ENCODE data around the gene BLZF1.
A peak's percentile ranks its signal among the peaks of the same experiment; 100 is the strongest.
"Not testable (repeated sequence)": the region's sequence is repeated elsewhere in the genome, so short reads cannot be mapped to it uniquely, and the experiment has no call there.

The BLZF1 gene

DNA sequence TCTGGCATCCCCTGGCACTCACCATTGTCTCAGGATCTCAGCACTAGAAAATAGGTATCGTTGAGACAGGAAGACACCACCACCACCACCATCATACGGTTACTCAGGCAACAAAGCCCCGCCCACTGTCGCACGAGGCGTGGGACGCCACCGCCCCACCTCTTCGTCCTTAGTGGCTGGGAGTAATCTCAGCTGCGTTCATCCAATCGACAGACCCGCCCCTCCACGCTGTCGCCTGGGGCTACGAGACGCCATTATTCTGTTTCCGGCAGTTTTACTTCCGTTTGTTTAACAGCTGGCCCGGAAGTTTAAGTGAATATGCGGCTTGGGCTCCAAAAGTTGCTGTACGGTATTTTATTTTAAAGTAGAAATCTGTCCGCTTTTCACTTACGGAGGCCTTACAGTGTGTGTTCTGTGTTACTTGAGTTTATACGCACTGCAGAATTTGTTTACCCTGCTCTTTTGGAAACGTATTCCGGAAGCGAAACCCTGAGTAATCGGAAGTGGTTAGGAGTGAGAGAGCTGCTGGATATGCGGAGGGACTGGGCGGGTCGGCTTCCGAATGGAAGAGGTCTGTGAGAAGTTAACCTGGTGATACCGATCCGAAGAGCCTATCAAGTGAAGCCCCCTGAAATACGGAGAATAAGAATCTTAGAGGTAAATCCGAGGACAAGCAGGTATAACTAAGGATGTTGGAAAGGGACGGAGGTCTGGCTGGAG lies at the start of gene BLZF1, which contains the start of gene NME7:
Gene BLZF1 (plus strand): TSS at position 510 of the 720 bp plus-strand sequence. CDS start 1,328 bp downstream, outside the sequence.
Gene NME7 (minus strand): TSS at position 112 of the 720 bp plus-strand sequence. CDS start 87 bp downstream, at position 25.
- Mint-ChIP-seq H3K4me3 (no peak within 1 kb of the TSS), H3K27ac (peak within 1 kb of the TSS; percentile 70)
- DNase-seq (ENCODE audit: low spot score): peak; percentile 99

DNA sequence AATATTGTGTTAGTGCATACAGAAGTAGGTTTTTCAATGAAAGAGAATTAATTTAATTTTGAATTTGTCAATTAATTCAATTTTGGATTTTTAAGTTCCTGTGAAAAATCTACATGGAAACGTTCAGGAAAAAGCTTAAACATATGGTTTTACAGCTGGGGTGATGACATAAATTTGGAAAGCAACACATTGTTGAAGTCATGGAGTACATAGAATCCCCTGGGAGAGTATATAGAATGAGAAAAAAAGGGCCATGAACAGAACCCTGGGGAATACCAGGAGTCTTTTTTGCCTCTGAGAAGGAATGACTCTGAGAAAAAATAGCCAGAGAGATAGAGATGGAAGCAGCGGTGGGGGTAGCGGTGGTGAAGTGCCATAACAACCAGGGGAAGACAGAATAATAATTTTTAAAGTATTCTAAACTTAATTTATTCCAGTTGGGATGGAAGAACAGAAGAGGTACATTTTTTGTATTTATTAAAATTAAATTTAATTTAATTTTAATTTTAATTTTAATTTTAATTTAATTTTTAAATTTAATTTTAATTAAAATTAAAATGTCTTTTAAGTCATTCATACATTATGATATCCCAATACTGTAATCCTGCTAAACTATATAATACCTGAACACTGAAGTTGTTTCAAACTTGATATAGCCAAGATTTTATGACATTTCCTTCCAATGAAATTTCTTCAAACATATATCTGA lies 49.3 kb upstream of the BLZF1 start:
- H3K27me3 Mint-ChIP-seq (ENCODE audit: low read depth): no peaks in the 10 kb centered on the region
- DNase-seq (ENCODE audit: low spot score): no peak
- no peak overlapping the region for H3K4me3 Mint-ChIP-seq
- H3K4me1 Mint-ChIP-seq (ENCODE audit: low read depth): peaks cover 7% of the 10 kb centered on the region
- no peak overlapping the region for H3K27ac Mint-ChIP-seq
- H3K9me3 Mint-ChIP-seq: no peaks in the 10 kb centered on the region
- H3K36me3 Mint-ChIP-seq (ENCODE audit: low read depth): peaks cover 5% of the 10 kb centered on the region

More for the DNA sequence above, at the start of gene BLZF1, which contains the start of gene NME7:
- Mint-ChIP-seq H3K9me3 (no peaks in the 10 kb centered on the region), H3K4me1 (ENCODE audit: low read depth) (peaks cover 27% of the 10 kb centered on the region), H3K36me3 (ENCODE audit: low read depth) (peaks cover 23% of the 10 kb centered on the region), H3K27me3 (ENCODE audit: low read depth) (no peaks in the 10 kb centered on the region)

DNA sequence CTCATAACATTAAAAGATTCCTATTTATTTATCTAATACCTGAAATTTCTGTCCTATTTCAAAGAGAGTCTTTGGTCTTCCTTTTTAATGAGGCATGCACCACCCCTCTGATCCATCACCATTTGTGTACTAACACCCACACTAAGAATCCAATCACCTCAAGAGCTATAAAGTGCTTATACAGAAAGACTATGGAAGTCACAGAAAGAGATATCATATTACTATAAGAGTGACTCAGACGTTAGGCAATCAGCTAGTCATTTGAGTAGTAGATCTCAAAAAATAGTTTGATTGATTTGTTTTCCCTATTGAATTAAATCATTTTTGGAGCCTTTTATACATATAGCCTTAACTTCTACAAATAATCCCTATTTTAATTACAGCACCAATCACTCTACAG lies 46.5 kb upstream of the BLZF1 start:
- Mint-ChIP-seq H3K36me3 (ENCODE audit: low read depth) (peaks cover 6% of the 10 kb centered on the region), H3K9me3 (no peaks in the 10 kb centered on the region), H3K4me3 (no peak overlapping the region), H3K27me3 (ENCODE audit: low read depth) (no peaks in the 10 kb centered on the region), H3K27ac (no peak overlapping the region), H3K4me1 (ENCODE audit: low read depth) (no peaks in the 10 kb centered on the region)
- DNase-seq (ENCODE audit: low spot score): no peak

DNA sequence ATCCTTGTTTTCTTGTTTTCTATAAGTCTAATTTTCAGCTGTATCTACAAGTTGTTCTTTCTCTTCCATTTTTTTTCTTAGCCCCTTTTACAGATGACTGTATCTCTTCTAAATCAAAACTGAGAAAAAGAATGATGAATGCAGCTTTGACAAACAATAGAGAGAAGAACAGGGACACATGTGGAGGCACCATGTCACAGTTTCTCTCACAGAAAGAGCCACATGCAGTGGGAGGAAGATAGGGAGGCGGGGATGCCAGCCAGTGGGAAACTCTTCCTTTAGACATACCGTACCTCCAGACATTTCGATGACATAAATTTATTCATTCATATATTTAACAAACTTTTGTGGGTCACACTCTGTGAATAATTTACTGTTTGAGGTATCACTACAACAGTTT lies 45.9 kb upstream of the BLZF1 start:
- Mint-ChIP-seq H3K27me3 (ENCODE audit: low read depth) (no peaks in the 10 kb centered on the region), H3K9me3 (no peaks in the 10 kb centered on the region), H3K4me1 (ENCODE audit: low read depth) (peaks cover 6% of the 10 kb centered on the region), H3K27ac (no peak overlapping the region), H3K36me3 (ENCODE audit: low read depth) (peaks cover 6% of the 10 kb centered on the region), H3K4me3 (no peak overlapping the region)
- no peak for DNase-seq (ENCODE audit: low spot score)

GRCh38 chr1:169325117-169325516 lies 42.9 kb upstream of the BLZF1 start:
- Mint-ChIP-seq H3K4me1 (ENCODE audit: low read depth) (peaks cover 10% of the 10 kb centered on the region), H3K9me3 (peaks cover 14% of the 10 kb centered on the region), H3K36me3 (ENCODE audit: low read depth) (peaks cover 15% of the 10 kb centered on the region), H3K4me3 (no peak overlapping the region), H3K27me3 (ENCODE audit: low read depth) (no peaks in the 10 kb centered on the region), H3K27ac (no peak overlapping the region)
- DNase-seq (ENCODE audit: low spot score): no peak

DNA sequence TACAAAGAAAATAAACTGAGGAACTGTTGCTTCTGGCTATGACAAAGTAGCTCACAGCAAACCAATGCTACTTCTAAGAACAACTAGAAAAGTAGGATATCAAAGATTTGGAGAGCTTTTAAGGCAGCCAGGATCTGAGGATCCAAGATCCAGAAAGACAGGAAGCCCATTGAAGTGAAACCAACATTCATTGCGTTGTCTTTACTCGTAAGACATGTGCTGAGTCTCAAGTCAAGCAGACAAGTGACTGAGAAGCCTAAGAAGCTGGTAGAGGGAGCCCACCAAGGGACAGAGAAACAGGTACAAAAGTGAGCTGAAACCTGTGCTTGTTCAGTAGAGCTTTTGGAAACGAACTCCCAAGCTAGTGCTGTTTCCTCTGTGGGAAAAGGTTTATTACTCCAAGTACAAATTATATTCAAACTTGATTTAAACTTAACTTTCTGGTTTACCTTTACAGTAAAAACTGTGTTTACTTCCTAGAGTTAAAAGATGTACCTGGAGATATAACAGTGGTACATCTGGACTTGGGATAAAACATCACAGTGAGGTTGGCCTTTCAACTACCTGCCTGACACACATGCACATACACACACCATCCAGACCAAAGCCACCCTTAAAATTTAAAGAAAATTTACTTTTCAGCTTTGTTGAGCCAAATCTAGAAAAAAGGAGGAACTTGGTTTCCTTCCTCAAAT lies 41.6 kb upstream of the BLZF1 start:
- Mint-ChIP-seq H3K27me3 (ENCODE audit: low read depth) (no peaks in the 10 kb centered on the region), H3K27ac (no peak overlapping the region), H3K36me3 (ENCODE audit: low read depth) (peaks cover 22% of the 10 kb centered on the region), H3K4me1 (ENCODE audit: low read depth) (peaks cover 10% of the 10 kb centered on the region), H3K9me3 (peaks cover 22% of the 10 kb centered on the region), H3K4me3 (no peak overlapping the region)
- DNase-seq (ENCODE audit: low spot score): no peak

DNA sequence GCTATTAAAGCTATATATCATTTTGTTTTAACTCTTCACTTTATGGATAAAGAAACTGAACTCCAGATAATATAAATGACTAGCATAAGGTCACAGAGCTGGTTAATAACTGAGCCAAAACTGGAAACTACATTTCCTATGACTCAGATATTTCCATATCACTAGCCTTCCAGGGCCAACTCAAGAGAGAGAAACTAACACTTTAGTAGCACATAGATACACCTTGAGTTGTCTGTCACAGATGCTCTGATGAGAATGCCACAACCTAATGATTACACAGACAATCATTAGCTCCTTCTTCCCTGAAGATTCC lies 41.1 kb upstream of the BLZF1 start:
- no peak overlapping the region for H3K27ac Mint-ChIP-seq
- peaks cover 22% of the 10 kb centered on the region for H3K36me3 Mint-ChIP-seq (ENCODE audit: low read depth)
- H3K4me3 Mint-ChIP-seq: no peak overlapping the region
- no peaks in the 10 kb centered on the region for H3K27me3 Mint-ChIP-seq (ENCODE audit: low read depth)
- H3K4me1 Mint-ChIP-seq (ENCODE audit: low read depth): peaks cover 10% of the 10 kb centered on the region
- peaks cover 27% of the 10 kb centered on the region for H3K9me3 Mint-ChIP-seq
- no peak for DNase-seq (ENCODE audit: low spot score)

GRCh38 chr1:169327875-169328274 lies 40.1 kb upstream of the BLZF1 start:
- no peak overlapping the region for H3K27ac Mint-ChIP-seq
- H3K27me3 Mint-ChIP-seq (ENCODE audit: low read depth): no peaks in the 10 kb centered on the region
- H3K4me1 Mint-ChIP-seq (ENCODE audit: low read depth): peaks cover 10% of the 10 kb centered on the region
- DNase-seq (ENCODE audit: low spot score): no peak
- H3K9me3 Mint-ChIP-seq: peaks cover 32% of the 10 kb centered on the region
- H3K36me3 Mint-ChIP-seq (ENCODE audit: low read depth): peaks cover 25% of the 10 kb centered on the region
- H3K4me3 Mint-ChIP-seq: no peak overlapping the region

DNA sequence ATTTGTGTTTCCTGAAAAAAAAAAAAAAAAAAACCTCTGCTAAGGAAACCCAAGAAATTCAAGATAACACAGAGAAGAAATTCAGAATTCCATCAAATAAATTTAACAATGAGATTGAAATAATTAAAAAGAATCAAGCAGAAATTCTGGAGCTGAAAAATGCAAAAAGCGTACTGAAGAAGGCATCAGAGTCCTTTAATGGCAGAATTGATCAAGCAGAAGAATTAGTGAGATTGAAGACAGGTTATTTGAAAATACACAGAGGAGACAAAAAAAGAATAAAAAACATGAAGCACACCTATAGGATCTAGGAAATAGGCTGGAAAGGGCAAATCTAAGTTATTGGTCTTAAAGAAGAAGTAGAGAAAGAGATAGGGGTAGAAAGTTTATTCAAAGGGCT lies 38.6 kb upstream of the BLZF1 start:
- H3K4me3 Mint-ChIP-seq: no peak overlapping the region
- peaks cover 29% of the 10 kb centered on the region for H3K36me3 Mint-ChIP-seq (ENCODE audit: low read depth)
- H3K27ac Mint-ChIP-seq: no peak overlapping the region
- no peaks in the 10 kb centered on the region for H3K27me3 Mint-ChIP-seq (ENCODE audit: low read depth)
- DNase-seq (ENCODE audit: low spot score): no peak
- H3K4me1 Mint-ChIP-seq (ENCODE audit: low read depth): peaks cover 11% of the 10 kb centered on the region
- H3K9me3 Mint-ChIP-seq: peaks cover 38% of the 10 kb centered on the region

DNA sequence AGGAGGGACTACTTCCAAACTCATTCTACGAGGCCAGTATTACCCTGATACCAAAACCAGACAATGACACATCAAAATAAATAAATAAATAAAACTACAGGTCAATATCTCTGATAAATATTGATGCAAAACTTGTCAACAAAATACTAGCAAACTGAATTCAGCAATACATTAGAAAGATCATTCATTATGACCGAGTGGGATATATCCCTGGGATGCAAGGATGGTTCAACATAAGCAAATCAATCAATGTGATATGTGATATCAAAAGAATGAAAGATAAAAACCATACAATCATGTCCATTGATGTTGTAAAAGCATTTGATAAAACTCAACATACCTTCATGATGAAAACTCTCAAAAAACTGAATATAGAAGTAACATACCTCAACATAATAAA lies 37.1 kb upstream of the BLZF1 start:
- DNase-seq (ENCODE audit: low spot score): no peak
- no peak overlapping the region for H3K4me3 Mint-ChIP-seq
- H3K4me1 Mint-ChIP-seq (ENCODE audit: low read depth): peaks cover 12% of the 10 kb centered on the region
- no peak overlapping the region for H3K27ac Mint-ChIP-seq
- H3K27me3 Mint-ChIP-seq (ENCODE audit: low read depth): no peaks in the 10 kb centered on the region
- peaks cover 46% of the 10 kb centered on the region for H3K9me3 Mint-ChIP-seq
- H3K36me3 Mint-ChIP-seq (ENCODE audit: low read depth): peaks cover 43% of the 10 kb centered on the region

- Mint-ChIP-seq H3K9me3 (peaks cover 39% of the 10 kb centered on the region), H3K4me1 (ENCODE audit: low read depth) (peaks cover 15% of the 10 kb centered on the region), H3K36me3 (ENCODE audit: low read depth) (peaks cover 44% of the 10 kb centered on the region)
- not testable (repeated sequence) for H3K27me3 Mint-ChIP-seq (ENCODE audit: low read depth); H3K27ac Mint-ChIP-seq; H3K4me3 Mint-ChIP-seq; DNase-seq (ENCODE audit: low spot score)
These were observed 33.3 kb upstream of the BLZF1 start for GRCh38 chr1:169334727-169335126.

DNA sequence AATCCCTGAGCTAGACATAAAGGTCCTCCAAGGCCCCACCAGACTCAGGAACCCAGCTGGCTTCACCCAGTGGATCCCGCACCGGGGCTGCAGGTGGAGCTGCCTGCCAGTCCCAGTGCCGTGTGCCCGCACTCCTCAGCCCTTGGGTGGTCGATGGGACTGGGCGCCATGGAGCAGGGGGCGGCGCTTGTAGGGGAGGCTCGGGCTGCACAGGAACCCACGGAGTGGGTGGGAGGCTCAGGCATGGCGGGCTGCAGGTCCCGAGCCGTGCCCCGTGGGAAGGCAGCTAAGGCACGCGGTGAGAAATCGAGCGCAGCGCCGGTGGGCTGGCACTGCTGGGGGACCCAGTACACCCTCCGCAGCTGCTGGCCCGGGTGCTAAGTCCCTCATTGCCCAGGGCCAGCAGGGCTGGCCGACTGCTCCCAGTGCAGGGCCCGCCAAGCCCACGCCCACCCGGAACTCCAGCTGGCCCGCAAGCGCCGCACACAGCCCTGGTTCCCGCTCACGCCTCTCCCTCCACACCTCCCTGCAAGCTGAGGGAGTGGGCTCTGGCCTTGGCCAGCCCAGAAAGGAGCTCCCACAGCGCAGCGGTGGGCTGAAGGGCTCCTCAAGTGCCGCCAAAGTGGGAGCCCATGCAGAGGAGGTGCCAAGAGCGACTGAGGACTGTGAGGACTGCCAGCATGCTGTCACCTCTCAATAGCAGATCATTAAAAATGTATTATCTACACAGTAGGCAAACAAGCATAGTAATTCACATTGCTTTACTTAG lies 30.9 kb upstream of the BLZF1 start:
- not testable (repeated sequence) for H3K27ac Mint-ChIP-seq; H3K27me3 Mint-ChIP-seq (ENCODE audit: low read depth); H3K4me3 Mint-ChIP-seq; DNase-seq (ENCODE audit: low spot score)
- Mint-ChIP-seq H3K9me3 (peaks cover 33% of the 10 kb centered on the region), H3K36me3 (ENCODE audit: low read depth) (peaks cover 50% of the 10 kb centered on the region), H3K4me1 (ENCODE audit: low read depth) (peaks cover 21% of the 10 kb centered on the region)

GRCh38 chr1:169338617-169339016 lies 29.4 kb upstream of the BLZF1 start:
- Mint-ChIP-seq H3K27ac (no peak overlapping the region), H3K36me3 (ENCODE audit: low read depth) (peaks cover 43% of the 10 kb centered on the region), H3K4me3 (no peak overlapping the region), H3K4me1 (ENCODE audit: low read depth) (peaks cover 21% of the 10 kb centered on the region), H3K9me3 (peaks cover 29% of the 10 kb centered on the region), H3K27me3 (ENCODE audit: low read depth) (no peaks in the 10 kb centered on the region)
- DNase-seq (ENCODE audit: low spot score): no peak

Measured in T-helper 2 cell treated with Interferon-gamma antibody and Interleukin-4, amounts not matched to agents 5 μg/mL and 100 μg/mL, for 36 hours (primary cell).